ENCODE measurements around the gene NRXN3.

- no peak for TF ChIP-seq CTCF (IDR thresholded peaks at IDR 0.05 in 2 of 3, conservative IDR thresholded peaks at IDR 0.05 in 1 of 3; ENCODE audit: borderline replicate concordance in 1 of 3, insufficient read depth in 1 of 3, low read depth in 2 of 3, low read length in 2 of 3)
- no peak for TF ChIP-seq POLR2A (IDR thresholded peaks at IDR 0.05; ENCODE audit: borderline replicate concordance, extremely low read depth, insufficient read depth, insufficient read length)
- TF ChIP-seq POLR2AphosphoS5 (IDR thresholded peaks at IDR 0.05; ENCODE audit: low read depth, low read length) = no peak
- no peak for TF ChIP-seq FOSL1 (IDR thresholded peaks at IDR 0.05; ENCODE audit: low read depth)
- no peak for TF ChIP-seq EZH2phosphoT487 (IDR thresholded peaks at IDR 0.05; ENCODE audit: borderline replicate concordance)
- no peak for TF ChIP-seq ZNF274 (IDR thresholded peaks at IDR 0.05; ENCODE audit: low read depth, low read length)
- no peak for TF ChIP-seq EZH2 (IDR thresholded peaks at IDR 0.05)
- TF ChIP-seq, protein P1, sequence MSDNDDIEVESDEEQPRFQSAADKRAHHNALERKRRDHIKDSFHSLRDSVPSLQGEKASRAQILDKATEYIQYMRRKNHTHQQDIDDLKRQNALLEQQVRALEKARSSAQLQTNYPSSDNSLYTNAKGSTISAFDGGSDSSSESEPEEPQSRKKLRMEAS (IDR thresholded peaks at IDR 0.05) = no peak
- no peak for TF ChIP-seq YY1 (IDR thresholded peaks at IDR 0.05; ENCODE audit: extremely low read depth, insufficient replicate concordance, low read depth, low read length)
- no peak for TF ChIP-seq SRF (IDR thresholded peaks at IDR 0.05; ENCODE audit: low read depth)
- TF ChIP-seq, protein P2, sequence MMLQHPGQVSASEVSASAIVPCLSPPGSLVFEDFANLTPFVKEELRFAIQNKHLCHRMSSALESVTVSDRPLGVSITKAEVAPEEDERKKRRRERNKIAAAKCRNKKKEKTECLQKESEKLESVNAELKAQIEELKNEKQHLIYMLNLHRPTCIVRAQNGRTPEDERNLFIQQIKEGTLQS (IDR thresholded peaks at IDR 0.05) = no peak
- no peak for TF ChIP-seq JUND (IDR thresholded peaks at IDR 0.05)
- TF ChIP-seq RAD21 (IDR thresholded peaks at IDR 0.05; ENCODE audit: low read depth) = no peak
- no peak for TF ChIP-seq SP1 (IDR thresholded peaks at IDR 0.05; ENCODE audit: low read depth)
These were observed 815.7 kb downstream of the NRXN3 start for GRCh38 chr14:78985668-78986381.

Data from HCT116 (cell line).